ENCODE results near the gene DNAJB11. TPM values are rescaled to one million over a fixed set of nuclear protein-coding genes. Genes with fewer than 3 reads are reported as not detected.

The DNAJB11 gene
- total and polyA plus RNA-seq, 2 experiments from 2014 or later = 72.6 to 85.6 TPM

- peak overlapping the region; percentile 19; the same call in 1 of the 2 replicates for H3K4me3 ChIP-seq
- Mint-ChIP-seq H3K36me3 (ENCODE audit: low read depth) (no peaks in the 10 kb centered on the region), H3K4me1 (peaks cover 13% of the 10 kb centered on the region), H3K4me3 (peak overlapping the region; percentile 52; the same call in 2 of the 3 replicates), H3K9me3 (peaks cover 3% of the 10 kb centered on the region; the same call in 1 of the 3 replicates), H3K27me3 (ENCODE audit: insufficient read depth, low read depth, poor library complexity) (peaks cover 15% of the 10 kb centered on the region), H3K27ac (no peak overlapping the region)
- TF ChIP-seq CTCF (conservative IDR thresholded peaks at IDR 0.05; ENCODE audit: low read depth in 2 of 2) (peak; percentile 91 to 98), POLR2AphosphoS5 (IDR thresholded peaks at IDR 0.05; ENCODE audit: low read depth) (no peak)
- DNase-seq (ENCODE audit: low spot score) = peak; percentile 88
- H4K20me1 ChIP-seq (replicated peaks; ENCODE audit: insufficient read depth) = no peaks in the 10 kb centered on the region
- no peak overlapping the region for H3K27ac ChIP-seq (ENCODE audit: low read depth)
- peak; percentile 96 for ATAC-seq
- H2AFZ ChIP-seq = peak overlapping the region; percentile 78
- H3K27me3 ChIP-seq (ENCODE audit: insufficient read depth) = peaks cover 6% of the 10 kb centered on the region; the same call in 1 of the 2 replicates
- H3F3A ChIP-seq (replicated peaks; ENCODE audit: low read depth) = no peaks in the 10 kb centered on the region
- peaks cover 11% of the 10 kb centered on the region for H3K4me1 ChIP-seq (ENCODE audit: insufficient read depth)
- H3K9me2 ChIP-seq (ENCODE audit: insufficient read depth) = 0 out of 2 replicates have a peak, but pooled peaks cover 7% of the 10 kb centered on the region
- H3K4me2 ChIP-seq = peak overlapping the region; percentile 61
- no peaks in the 10 kb centered on the region for H3K79me2 ChIP-seq (replicated peaks; ENCODE audit: insufficient read depth)
- H3K36me3 ChIP-seq (ENCODE audit: insufficient read depth) = no peaks in the 10 kb centered on the region
These were observed 46.8 kb downstream of the DNAJB11 start for GRCh38 chr3:186617036-186617946.

GRCh38 chr3:186618318-186618938 is 47.9 kb downstream of the DNAJB11 start:
- Histone ChIP-seq H3F3A (replicated peaks; ENCODE audit: low read depth) (no peaks in the 10 kb centered on the region), H4K20me1 (replicated peaks; ENCODE audit: insufficient read depth) (no peaks in the 10 kb centered on the region), H3K4me2 (no peak overlapping the region), H3K79me2 (replicated peaks; ENCODE audit: insufficient read depth) (no peaks in the 10 kb centered on the region), H3K9me2 (ENCODE audit: insufficient read depth) (0 out of 2 replicates have a peak, but pooled peaks cover 7% of the 10 kb centered on the region), H3K4me3 (no peak overlapping the region), H2AFZ (0 out of 2 replicates have a peak overlapping the region, but pooled peaks have one; percentile 74), H3K27ac (ENCODE audit: low read depth) (no peak overlapping the region), H3K4me1 (ENCODE audit: insufficient read depth) (peaks cover 11% of the 10 kb centered on the region), H3K27me3 (ENCODE audit: insufficient read depth) (peaks cover 6% of the 10 kb centered on the region; the same call in 1 of the 2 replicates), H3K36me3 (ENCODE audit: insufficient read depth) (no peaks in the 10 kb centered on the region)
- DNase-seq (ENCODE audit: low spot score) (no peak), ATAC-seq (no peak)
- peaks cover 3% of the 10 kb centered on the region; the same call in 1 of the 3 replicates for H3K9me3 Mint-ChIP-seq
- H3K27ac Mint-ChIP-seq = no peak overlapping the region
- no peak overlapping the region for H3K4me3 Mint-ChIP-seq
- no peaks in the 10 kb centered on the region for H3K36me3 Mint-ChIP-seq (ENCODE audit: low read depth)
- H3K27me3 Mint-ChIP-seq (ENCODE audit: insufficient read depth, low read depth, poor library complexity) = peaks cover 15% of the 10 kb centered on the region
- H3K4me1 Mint-ChIP-seq = peaks cover 13% of the 10 kb centered on the region
- no peak for TF ChIP-seq EZH2 (IDR thresholded peaks at IDR 0.05; ENCODE audit: low read depth, unreplicated experiment)
- no peak for TF ChIP-seq REST (IDR thresholded peaks at IDR 0.05; ENCODE audit: unreplicated experiment)
- no peak for TF ChIP-seq STAT1 (IDR thresholded peaks at IDR 0.05; ENCODE audit: unreplicated experiment)
- TF ChIP-seq EZH2phosphoT487 (IDR thresholded peaks at IDR 0.05; ENCODE audit: unreplicated experiment) = no peak
- no peak for TF ChIP-seq NANOG (IDR thresholded peaks at IDR 0.05; ENCODE audit: borderline replicate concordance)
- no peak for TF ChIP-seq ZNF114 (CRISPR knock-in tag; IDR thresholded peaks at IDR 0.05)
- no peak for TF ChIP-seq JUNB (IDR thresholded peaks at IDR 0.05; ENCODE audit: unreplicated experiment)
- TF ChIP-seq CREB1 (CRISPR knock-in tag; IDR thresholded peaks at IDR 0.05; ENCODE audit: low read depth) = no peak
- TF ChIP-seq ZNF331 (CRISPR knock-in tag; IDR thresholded peaks at IDR 0.05; ENCODE audit: low read depth) = no peak
